Activated CD8-positive, alpha-beta T cell treated with anti-CD3 and anti-CD28 coated beads for 36 hours (primary cell): ENCODE data around the gene ZMIZ1. TPM values are rescaled to one million over a fixed set of nuclear protein-coding genes. Genes with fewer than 3 reads are reported as not detected.

ENCODE experiments used
- ATAC-seq: fragments of 200-7000 bp; cut with Tn5 transposase; one replicate; pipeline ENCODE4 v1.10.0; 2021; ENCODE audit warnings: mild to moderate bottlenecking, moderate library complexity
- CTCF ChIA-PET: fragments of 350-600 bp; sonication (Branson Sonifier 250); formaldehyde crosslinking; loops from one replicate; lab custom pipeline; 2021; ENCODE audit warnings: antibody characterized with exemption; lab: Charles Lee
- POLR2A ChIA-PET: fragments of 350-600 bp; sonication (Branson Sonifier 250); formaldehyde crosslinking; loops from one replicate; lab custom pipeline; 2021; ENCODE audit warnings: antibody characterized with exemption; lab: Charles Lee
- DNase-seq: peaks from one replicate; pipeline ENCODE4 v3.0.0-alpha.2; 2020
- H3K27ac Mint-ChIP-seq: one replicate; pipeline ENCODE4 v1.8.0; 2021; ENCODE audit warnings: mild to moderate bottlenecking, mixed read lengths
- H3K27me3 Mint-ChIP-seq: one replicate; pipeline ENCODE4 v1.8.0; 2021; ENCODE audit warnings: mixed read lengths
- H3K36me3 Mint-ChIP-seq: one replicate; pipeline ENCODE4 v1.8.0; 2021; ENCODE audit warnings: low read depth, mixed read lengths
- H3K4me1 Mint-ChIP-seq: one replicate; pipeline ENCODE4 v1.8.0; 2021; ENCODE audit warnings: low read depth, mixed read lengths
- H3K4me3 Mint-ChIP-seq: one replicate; pipeline ENCODE4 v1.8.0; 2021; ENCODE audit warnings: mild to moderate bottlenecking, moderate library complexity, mixed read lengths
- H3K9me3 Mint-ChIP-seq: one replicate; pipeline ENCODE4 v1.8.0; 2021; ENCODE audit warnings: mixed read lengths
- intact Hi-C: fragments of 100-400 bp; cut with micrococcal nuclease; formaldehyde crosslinking; loops from one replicate; pipeline ENCODE4 v1.10.0; 2022
- total RNA-seq, 2 experiments: library from RNA; stranded (reverse); gene quantifications; one replicate each; pipeline ENCODE4 v1.2.3, GENCODE V29; 2021
- TF ChIP-seq, protein P1 (sequence below): fragments of 200-600 bp; IDR thresholded peaks from one replicate; pipeline ENCODE4 v1.8.0; 2022; ENCODE audit warnings: antibody characterized with exemption, mild to moderate bottlenecking

Gene ZMIZ1
- total RNA-seq, 2 experiments from 2014 or later: 46.5 to 52.2 TPM

DNA sequence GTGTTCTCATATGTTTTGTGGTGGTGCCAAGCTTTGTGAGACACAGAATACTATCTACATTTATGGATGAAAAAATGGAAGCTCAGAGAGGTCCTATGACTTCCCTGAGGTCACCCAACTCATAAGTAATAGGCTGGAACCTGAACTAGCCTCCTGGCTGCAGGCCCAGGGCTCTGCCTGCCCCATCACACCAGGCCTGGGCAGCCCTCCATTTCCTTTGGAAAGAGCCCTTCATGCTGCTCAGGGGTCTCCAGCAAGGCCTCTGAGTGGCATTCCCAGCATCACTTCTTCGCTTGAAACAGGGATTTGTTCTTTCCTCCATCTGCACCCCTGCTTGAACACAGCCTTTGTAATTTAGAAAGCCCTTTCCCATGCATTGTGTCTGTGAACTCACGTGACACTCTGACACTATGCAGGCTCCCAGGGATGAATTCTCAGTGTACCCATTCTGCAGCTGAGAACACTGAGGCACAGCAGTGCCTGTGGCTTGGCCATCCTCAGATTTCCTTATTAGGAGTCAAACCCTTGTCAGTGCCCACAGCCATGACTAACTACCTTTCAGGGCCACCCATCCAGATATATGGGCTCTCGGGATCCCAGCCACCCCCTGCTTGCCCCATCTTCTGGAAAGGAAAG, 150.7 kb downstream of the ZMIZ1 start:
- Mint-ChIP-seq H3K4me3 (no peak overlapping the region), H3K36me3 (peaks cover 1% of the 10 kb centered on the region), H3K4me1 (no peaks in the 10 kb centered on the region), H3K27me3 (no peaks in the 10 kb centered on the region), H3K27ac (no peak overlapping the region), H3K9me3 (no peaks in the 10 kb centered on the region)
- no peak for DNase-seq
- intact Hi-C loops: no loop called here
- CTCF ChIA-PET: no interaction called here
- TF ChIP-seq, protein P1, sequence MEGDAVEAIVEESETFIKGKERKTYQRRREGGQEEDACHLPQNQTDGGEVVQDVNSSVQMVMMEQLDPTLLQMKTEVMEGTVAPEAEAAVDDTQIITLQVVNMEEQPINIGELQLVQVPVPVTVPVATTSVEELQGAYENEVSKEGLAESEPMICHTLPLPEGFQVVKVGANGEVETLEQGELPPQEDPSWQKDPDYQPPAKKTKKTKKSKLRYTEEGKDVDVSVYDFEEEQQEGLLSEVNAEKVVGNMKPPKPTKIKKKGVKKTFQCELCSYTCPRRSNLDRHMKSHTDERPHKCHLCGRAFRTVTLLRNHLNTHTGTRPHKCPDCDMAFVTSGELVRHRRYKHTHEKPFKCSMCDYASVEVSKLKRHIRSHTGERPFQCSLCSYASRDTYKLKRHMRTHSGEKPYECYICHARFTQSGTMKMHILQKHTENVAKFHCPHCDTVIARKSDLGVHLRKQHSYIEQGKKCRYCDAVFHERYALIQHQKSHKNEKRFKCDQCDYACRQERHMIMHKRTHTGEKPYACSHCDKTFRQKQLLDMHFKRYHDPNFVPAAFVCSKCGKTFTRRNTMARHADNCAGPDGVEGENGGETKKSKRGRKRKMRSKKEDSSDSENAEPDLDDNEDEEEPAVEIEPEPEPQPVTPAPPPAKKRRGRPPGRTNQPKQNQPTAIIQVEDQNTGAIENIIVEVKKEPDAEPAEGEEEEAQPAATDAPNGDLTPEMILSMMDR: no peak
- no peak for ATAC-seq
- POLR2A ChIA-PET: no interaction called here

DNA sequence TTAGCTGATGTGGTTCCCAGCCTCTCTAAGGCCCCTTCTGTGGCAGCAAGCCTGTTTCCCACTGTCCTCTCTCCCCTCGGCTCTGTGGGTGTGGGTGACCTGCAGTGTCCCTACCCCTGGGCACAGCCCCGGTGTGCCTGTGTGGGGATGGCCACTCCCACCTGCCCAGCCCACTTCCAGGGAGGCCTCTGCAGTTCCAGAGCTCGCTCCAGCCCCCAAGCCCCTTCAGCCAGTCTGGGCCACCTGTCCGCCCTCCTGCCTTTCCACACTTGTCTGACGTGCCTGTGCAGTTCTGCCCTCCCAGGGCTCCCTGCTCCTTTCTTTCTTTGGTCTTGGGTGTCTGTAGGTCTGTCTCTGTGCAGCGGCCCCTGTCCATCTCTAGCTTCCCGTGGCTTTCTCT, 151.5 kb downstream of the ZMIZ1 start:
- H3K4me1 Mint-ChIP-seq: no peaks in the 10 kb centered on the region
- TF ChIP-seq, protein P1: no peak
- POLR2A ChIA-PET: no interaction called here

DNA sequence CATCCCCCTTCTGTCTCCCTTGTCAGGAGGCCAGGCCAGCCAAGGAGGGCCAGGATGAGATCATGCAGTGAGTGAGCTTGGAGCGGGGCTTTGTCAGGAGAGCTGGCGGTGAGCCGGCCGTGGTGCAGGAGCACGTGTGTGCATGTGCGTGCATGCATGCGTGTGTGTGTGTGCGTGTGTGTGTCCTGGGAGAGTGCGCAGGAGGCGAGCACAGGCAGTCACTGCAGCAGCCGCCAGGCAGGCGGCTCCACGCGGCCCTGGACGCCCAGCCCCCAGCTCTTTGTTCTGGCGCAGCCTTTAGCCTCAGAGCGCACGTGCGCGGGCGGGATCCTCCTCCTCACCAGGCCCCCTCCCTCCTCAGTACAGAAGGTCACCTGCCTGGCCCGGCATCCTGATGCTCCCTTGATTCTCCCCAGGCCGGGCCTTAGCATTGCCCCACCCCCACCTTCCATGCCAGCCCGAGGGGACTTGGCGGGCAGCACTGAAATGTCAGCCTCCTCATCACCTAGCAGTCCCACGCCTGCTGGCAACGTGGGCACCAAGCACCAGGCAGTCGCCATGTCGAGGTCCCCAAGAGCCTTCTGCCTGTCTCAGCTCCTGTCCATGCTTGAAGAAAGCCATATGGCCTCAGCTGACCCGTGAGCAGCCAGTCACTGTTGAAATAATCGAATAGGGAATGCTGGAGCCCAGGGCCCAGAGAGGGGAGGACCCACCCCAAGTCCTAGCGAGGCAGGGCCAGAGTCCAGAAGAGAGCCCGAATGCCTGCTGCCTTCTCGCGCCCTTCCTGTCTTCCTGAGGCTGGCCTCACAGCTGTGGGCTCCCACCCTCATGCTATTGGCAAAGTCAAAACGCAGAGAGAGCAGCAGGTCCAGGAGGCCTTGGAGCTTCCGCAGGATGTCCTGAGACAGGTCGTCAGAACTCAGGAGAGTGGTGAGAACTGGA, 152.6 kb downstream of the ZMIZ1 start:
- Mint-ChIP-seq H3K36me3 (peaks cover 1% of the 10 kb centered on the region), H3K9me3 (no peaks in the 10 kb centered on the region), H3K4me1 (no peaks in the 10 kb centered on the region), H3K4me3 (no peak overlapping the region), H3K27me3 (no peaks in the 10 kb centered on the region), H3K27ac (no peak overlapping the region)
- DNase-seq (no peak), ATAC-seq (no peak)
- TF ChIP-seq, protein P1: no peak
- intact Hi-C loops: no loop called here
- ChIA-PET POLR2A (no interaction called here), CTCF (no interaction called here)

More for the DNA sequence above, 151.5 kb downstream of the ZMIZ1 start:
- DNase-seq (no peak), ATAC-seq (no peak)
- intact Hi-C loops: no loop called here
- no peak overlapping the region for H3K27ac Mint-ChIP-seq
- H3K27me3 Mint-ChIP-seq: no peaks in the 10 kb centered on the region
- CTCF ChIA-PET: no interaction called here
- H3K4me3 Mint-ChIP-seq: no peak overlapping the region
- no peaks in the 10 kb centered on the region for H3K9me3 Mint-ChIP-seq
- peaks cover 1% of the 10 kb centered on the region for H3K36me3 Mint-ChIP-seq

DNA sequence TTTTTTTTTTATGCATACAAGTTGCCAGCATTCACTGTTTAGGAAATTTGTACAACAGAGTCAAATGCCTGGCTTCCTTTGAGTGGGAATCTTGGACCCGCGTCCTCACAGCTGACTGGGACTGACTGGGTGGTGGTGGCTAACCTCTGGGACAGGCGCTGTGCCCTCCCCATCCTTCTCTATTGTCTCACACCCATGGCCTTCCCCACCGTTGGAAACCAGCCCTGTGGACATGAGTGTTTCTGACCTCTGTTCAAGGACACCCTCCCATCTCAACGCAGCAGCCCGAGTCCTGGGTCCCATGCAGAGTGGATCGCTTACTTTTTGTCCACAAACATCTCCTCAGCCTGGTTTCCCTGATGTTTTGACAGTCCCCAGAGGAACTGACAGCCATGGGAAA, 153.4 kb downstream of the ZMIZ1 start:
- no peaks in the 10 kb centered on the region for H3K9me3 Mint-ChIP-seq
- ATAC-seq (no peak), DNase-seq (no peak)
- peaks cover 1% of the 10 kb centered on the region for H3K36me3 Mint-ChIP-seq
- H3K27ac Mint-ChIP-seq: no peak overlapping the region
- no peaks in the 10 kb centered on the region for H3K27me3 Mint-ChIP-seq
- no peak overlapping the region for H3K4me3 Mint-ChIP-seq
- H3K4me1 Mint-ChIP-seq: no peaks in the 10 kb centered on the region
- TF ChIP-seq, protein P1: no peak
- intact Hi-C loops: no loop called here
- CTCF ChIA-PET: no interaction called here
- POLR2A ChIA-PET: no interaction called here
